ENCODE results near the gene SDF4. TPM values are rescaled to one million over a fixed set of nuclear protein-coding genes. Genes with fewer than 3 reads are reported as not detected.
A peak's percentile ranks its signal among the peaks of the same experiment; 100 is the strongest.

SDF4 gene
- total and polyA plus RNA-seq, 12 donors: 95.6 to 184 (median 123) TPM

GRCh38 chr1:1278620-1279019 is 46.8 kb upstream of the SDF4 start:
- ATAC-seq (no peak), DNase-seq (no peak)
- whole genome bisulfite sequencing, 2 donors: 95 to 96% methylated on average over 13 of the region's 13 CpGs
- Histone ChIP-seq H3K4me1 (peaks cover 5 to 20% (median 9%) of the 10 kb centered on the region in 9 donors), H3K9me3 (no peaks in the 10 kb centered on the region), H3K36me3 (no peaks in the 10 kb centered on the region), H3K27me3 (no peaks in the 10 kb centered on the region), H3K4me3 (no peak overlapping the region), H3K27ac (no peak overlapping the region)
- intact Hi-C loops (cut with DNase I): no loop called here
- no peak for TF ChIP-seq CTCF (IDR thresholded peaks at IDR 0.05)

- Histone ChIP-seq H3K36me3 (peaks cover 0 to 10% (median 0%) of the 10 kb centered on the region in 9 donors), H3K9me3 (no peaks in the 10 kb centered on the region), H3K4me3 (no peak overlapping the region), H3K27ac (no peak overlapping the region), H3K4me1 (peaks cover 21 to 32% (median 30%) of the 10 kb centered on the region in 9 donors), H3K27me3 (no peaks in the 10 kb centered on the region)
- 78 to 83% methylated on average over 9 of the region's 9 CpGs for WGBS, 2 donors
- intact Hi-C loops (cut with DNase I): no loop called here
- ATAC-seq: no peak
- no peak for DNase-seq
- TF ChIP-seq CTCF (IDR thresholded peaks at IDR 0.05): no peak
Measured at GRCh38 chr1:1275836-1276235, 44.0 kb upstream of the SDF4 start.

GRCh38 chr1:1274931-1275431 is 43.2 kb upstream of the SDF4 start:
- Histone ChIP-seq H3K36me3 (peaks cover 0 to 12% (median 0%) of the 10 kb centered on the region in 9 donors), H3K27me3 (no peaks in the 10 kb centered on the region), H3K4me3 (peak overlapping the region in 5 of 10 donors; percentile 92 to 97 (median 94)), H3K4me1 (peaks cover 23 to 41% (median 38%) of the 10 kb centered on the region in 9 donors), H3K27ac (peak overlapping the region in 4 of 10 donors; percentile 91 to 95 (median 93)), H3K9me3 (no peaks in the 10 kb centered on the region)
- WGBS, 2 donors: 90% methylated on average over 15 of the region's 15 CpGs
- intact Hi-C loops (cut with DNase I): loop anchor here in 1 of 10 donors (5.0 kb wide), 1 partner anchor 43 kb away; the partner anchor contains the start of genes B3GALT6 and SDF4
- ATAC-seq (no peak), DNase-seq (no peak)
- TF ChIP-seq CTCF (IDR thresholded peaks at IDR 0.05): no peak

- intact Hi-C loops (cut with DNase I): loop anchor here in 1 of 10 donors (5.0 kb wide), 1 partner anchor 42 kb away; the partner anchor contains the start of genes B3GALT6 and SDF4
- H3K4me3 ChIP-seq: peak overlapping the region; percentile 81 to 99 (median 96)
- H3K27ac ChIP-seq: peak overlapping the region; percentile 50 to 95 (median 92)
- no peaks in the 10 kb centered on the region for H3K9me3 ChIP-seq
- ATAC-seq: peak in 7 of 8 donors; percentile 18 to 63 (median 31)
- H3K36me3 ChIP-seq: peaks cover 0 to 18% (median 0%) of the 10 kb centered on the region in 9 donors
- DNase-seq: peak in 1 of 2 donors; percentile 23
- H3K27me3 ChIP-seq: no peaks in the 10 kb centered on the region
- H3K4me1 ChIP-seq: peaks cover 23 to 46% (median 41%) of the 10 kb centered on the region in 9 donors
- peak in 1 of 9 donors; percentile 3 for TF ChIP-seq CTCF (IDR thresholded peaks at IDR 0.05)
- WGBS, 2 donors: 17 to 18% methylated on average over 31 of the region's 31 CpGs
Measured at GRCh38 chr1:1274299-1274930, 42.6 kb upstream of the SDF4 start.
